H1 (cell line): ENCODE data around the gene RNF152.

Experiments
- CHD1 ChIP-seq: IDR thresholded peaks from 2 replicates; pipeline ENCODE4 v1.6.1; 2012; ENCODE audit warnings: low read depth, low read length, improper control_type of control experiment
- CTCF ChIP-seq, 3 experiments: IDR thresholded peaks; 1 replicate in 2 of 3; 2 replicates in 1 of 3; pipeline versions ENCODE4 v1.5.1 to v1.6.1; 2011; ENCODE audit warnings: low read length in 3 of 3, mild to moderate bottlenecking in 3 of 3, inconsistent platforms in 2 of 3, low read depth in 1 of 3, moderate library complexity in 1 of 3; ENCODE audit not compliant: insufficient read depth in 1 of 3; ENCODE audit errors: control extremely low read depth in 1 of 3
- JUN ChIP-seq: IDR thresholded peaks from 2 replicates; pipeline ENCODE4 v1.6.1; 2011; ENCODE audit warnings: low read depth, mild to moderate bottlenecking, improper control_type of control experiment, low read length
- MAFK ChIP-seq: IDR thresholded peaks from 2 replicates; pipeline ENCODE4 v1.6.1; 2012; ENCODE audit warnings: low read depth, mild to moderate bottlenecking, improper control_type of control experiment, low read length
- NRF1 ChIP-seq: IDR thresholded peaks from 2 replicates; pipeline ENCODE4 v1.6.1; 2011; ENCODE audit warnings: mild to moderate bottlenecking, low read depth, low read length, improper control_type of control experiment
- SP1 ChIP-seq: IDR thresholded peaks from 2 replicates; pipeline ENCODE4 v1.6.1; 2011; ENCODE audit warnings: low read depth, low read length

- no peak for TF ChIP-seq CHD1
- TF ChIP-seq NRF1, result no peak
- TF ChIP-seq MAFK, result no peak
- no peak for TF ChIP-seq JUN
- TF ChIP-seq CTCF (IDR thresholded peaks at IDR 0.05; ENCODE audit: control extremely low read depth in 1 of 3, insufficient read depth in 1 of 3, low read depth in 1 of 3, low read length in 3 of 3), result no peak
- TF ChIP-seq SP1, result no peak
These were observed 7.9 kb upstream of the RNF152 start for GRCh38 chr18:61900504-61901281.
